ENCODE data around the gene SLC7A6.

DNA sequence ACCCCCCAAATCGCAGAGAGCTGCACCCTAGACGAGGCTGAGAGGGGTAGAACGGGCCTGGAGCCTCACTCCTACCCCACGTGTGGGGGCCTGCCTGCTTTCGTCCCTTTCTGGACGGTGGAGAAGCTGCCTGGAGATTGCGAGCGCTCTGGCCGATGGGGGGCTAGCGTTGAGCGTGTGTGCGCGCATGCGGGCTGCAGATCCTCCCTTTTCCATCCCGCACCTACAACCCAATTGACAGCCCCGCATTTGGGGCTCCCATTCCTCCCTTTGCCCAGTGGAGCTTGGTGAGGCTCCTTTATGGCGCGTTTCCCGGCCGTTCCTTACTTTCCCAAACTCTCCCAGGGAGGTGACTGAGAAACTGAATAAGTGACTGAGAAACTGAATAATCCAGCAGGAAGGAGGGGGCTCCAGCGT is 27.5 kb upstream of the SLC7A6 start:
- TF ChIP-seq POLR2A (IDR thresholded peaks at IDR 0.05): no peak
- TF ChIP-seq, protein P1, sequence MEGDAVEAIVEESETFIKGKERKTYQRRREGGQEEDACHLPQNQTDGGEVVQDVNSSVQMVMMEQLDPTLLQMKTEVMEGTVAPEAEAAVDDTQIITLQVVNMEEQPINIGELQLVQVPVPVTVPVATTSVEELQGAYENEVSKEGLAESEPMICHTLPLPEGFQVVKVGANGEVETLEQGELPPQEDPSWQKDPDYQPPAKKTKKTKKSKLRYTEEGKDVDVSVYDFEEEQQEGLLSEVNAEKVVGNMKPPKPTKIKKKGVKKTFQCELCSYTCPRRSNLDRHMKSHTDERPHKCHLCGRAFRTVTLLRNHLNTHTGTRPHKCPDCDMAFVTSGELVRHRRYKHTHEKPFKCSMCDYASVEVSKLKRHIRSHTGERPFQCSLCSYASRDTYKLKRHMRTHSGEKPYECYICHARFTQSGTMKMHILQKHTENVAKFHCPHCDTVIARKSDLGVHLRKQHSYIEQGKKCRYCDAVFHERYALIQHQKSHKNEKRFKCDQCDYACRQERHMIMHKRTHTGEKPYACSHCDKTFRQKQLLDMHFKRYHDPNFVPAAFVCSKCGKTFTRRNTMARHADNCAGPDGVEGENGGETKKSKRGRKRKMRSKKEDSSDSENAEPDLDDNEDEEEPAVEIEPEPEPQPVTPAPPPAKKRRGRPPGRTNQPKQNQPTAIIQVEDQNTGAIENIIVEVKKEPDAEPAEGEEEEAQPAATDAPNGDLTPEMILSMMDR (IDR thresholded peaks at IDR 0.05): no peak

All from right lobe of liver (tissue), 4 donors.